Stimulated activated CD4-positive, alpha-beta T cell treated with anti-CD3 and anti-CD28 coated beads, TNF-alpha, amount 100 ng/mL, for 48 hours (primary cell): ENCODE results near the gene UBE3B.
"Not testable (repeated sequence)": the region's sequence is repeated elsewhere in the genome, so short reads cannot be mapped to it uniquely, and the experiment has no call there.

Source experiments
- DNase-seq, 3 donors: peaks; one replicate each; pipeline ENCODE4 v3.0.0-alpha.2; 2020; ENCODE audit warnings: low read depth in 3 of 3

UBE3B gene

GRCh38 chr12:109450980-109451379, 26.5 kb upstream of the UBE3B start:
- no peak for DNase-seq

DNA sequence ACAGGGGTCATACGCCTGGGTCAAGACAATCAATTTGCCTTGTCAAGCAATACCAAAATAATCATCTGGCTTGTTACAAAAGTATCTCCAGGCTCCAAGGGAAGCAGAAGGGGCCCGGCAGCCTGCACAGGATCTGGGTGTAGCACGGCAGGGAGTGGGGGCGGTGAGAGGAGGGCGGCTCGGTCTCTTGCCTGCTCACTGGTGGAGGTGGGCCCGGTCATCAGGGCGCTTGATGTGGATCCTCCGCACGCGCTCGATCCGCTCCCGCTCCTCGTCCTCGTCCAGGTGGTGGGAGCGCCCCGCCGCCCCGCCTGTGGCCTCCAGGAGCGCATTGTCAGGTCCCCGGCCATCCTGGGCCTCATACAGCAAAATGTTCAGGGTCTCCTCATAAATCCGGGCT, 26.0 kb upstream of the UBE3B start:
- no peak for DNase-seq

- no peak for DNase-seq
Measured at GRCh38 chr12:109452489-109452888, 24.9 kb upstream of the UBE3B start.

DNA sequence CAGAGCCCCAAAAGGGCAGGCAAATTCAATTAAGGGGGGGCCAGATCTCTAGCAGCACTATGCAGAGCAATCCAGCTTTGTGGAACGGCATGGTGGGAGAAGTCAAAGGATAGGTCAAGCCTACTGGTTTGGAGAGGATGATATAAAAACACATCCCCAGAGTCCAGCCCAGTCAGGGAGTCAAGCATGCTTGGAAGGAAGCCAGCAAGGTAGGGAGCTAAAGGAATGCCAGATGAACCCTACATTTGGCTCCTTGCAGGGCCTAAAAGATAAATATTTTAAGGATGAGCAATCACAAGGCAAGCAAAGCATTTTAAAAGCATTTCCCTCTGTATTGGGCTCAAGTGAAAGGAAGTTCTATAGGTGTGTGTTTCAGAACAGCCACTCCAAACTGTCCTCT, 21.7 kb upstream of the UBE3B start:
- DNase-seq: no peak

GRCh38 chr12:109458086-109458485, 19.3 kb upstream of the UBE3B start:
- DNase-seq: no peak

DNA sequence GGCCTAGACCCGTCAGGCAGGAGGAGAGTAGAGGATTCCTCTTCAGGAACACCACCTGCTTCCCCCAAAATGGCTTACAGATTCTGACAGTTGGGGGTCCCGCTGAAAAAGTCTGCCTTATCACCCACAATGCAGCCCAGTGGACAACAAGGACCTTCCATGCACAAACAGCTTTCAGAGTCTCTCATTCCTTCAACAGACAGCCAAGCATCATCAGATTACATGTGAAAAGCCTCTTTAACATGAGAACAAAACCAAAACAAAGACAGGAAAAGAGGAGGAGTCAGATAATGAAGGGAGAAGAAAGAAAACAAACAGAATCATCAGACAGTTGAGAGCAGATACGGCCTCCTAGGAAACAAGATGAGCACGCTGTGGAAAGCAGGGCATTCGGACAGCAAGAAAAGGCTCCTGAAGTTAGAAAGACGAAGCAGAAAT, 18.6 kb upstream of the UBE3B start:
- no peak for DNase-seq

DNA sequence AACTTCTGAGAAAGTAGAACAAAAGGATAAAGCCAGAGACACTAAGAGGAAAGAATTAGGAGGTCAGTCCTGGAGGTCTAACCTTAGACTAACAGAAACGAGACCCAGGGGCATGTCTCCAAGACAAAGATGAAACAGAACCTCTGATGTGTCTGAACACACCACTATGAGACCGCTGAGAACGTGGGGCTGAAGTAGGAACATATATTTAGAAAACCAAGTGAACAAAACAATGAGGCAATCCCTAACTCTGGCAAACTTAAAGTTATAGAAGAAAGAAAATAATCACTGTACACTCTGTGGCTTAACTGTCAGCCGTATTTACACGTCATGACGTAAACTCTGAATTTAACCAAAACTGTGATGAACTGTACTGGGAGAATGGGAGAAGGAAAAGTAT, 18.2 kb upstream of the UBE3B start:
- DNase-seq: no peak

GRCh38 chr12:109460538-109460937, 16.9 kb upstream of the UBE3B start:
- DNase-seq: no peak

- DNase-seq: no peak
Measured at GRCh38 chr12:109461049-109461845, 16.2 kb upstream of the UBE3B start.

DNA sequence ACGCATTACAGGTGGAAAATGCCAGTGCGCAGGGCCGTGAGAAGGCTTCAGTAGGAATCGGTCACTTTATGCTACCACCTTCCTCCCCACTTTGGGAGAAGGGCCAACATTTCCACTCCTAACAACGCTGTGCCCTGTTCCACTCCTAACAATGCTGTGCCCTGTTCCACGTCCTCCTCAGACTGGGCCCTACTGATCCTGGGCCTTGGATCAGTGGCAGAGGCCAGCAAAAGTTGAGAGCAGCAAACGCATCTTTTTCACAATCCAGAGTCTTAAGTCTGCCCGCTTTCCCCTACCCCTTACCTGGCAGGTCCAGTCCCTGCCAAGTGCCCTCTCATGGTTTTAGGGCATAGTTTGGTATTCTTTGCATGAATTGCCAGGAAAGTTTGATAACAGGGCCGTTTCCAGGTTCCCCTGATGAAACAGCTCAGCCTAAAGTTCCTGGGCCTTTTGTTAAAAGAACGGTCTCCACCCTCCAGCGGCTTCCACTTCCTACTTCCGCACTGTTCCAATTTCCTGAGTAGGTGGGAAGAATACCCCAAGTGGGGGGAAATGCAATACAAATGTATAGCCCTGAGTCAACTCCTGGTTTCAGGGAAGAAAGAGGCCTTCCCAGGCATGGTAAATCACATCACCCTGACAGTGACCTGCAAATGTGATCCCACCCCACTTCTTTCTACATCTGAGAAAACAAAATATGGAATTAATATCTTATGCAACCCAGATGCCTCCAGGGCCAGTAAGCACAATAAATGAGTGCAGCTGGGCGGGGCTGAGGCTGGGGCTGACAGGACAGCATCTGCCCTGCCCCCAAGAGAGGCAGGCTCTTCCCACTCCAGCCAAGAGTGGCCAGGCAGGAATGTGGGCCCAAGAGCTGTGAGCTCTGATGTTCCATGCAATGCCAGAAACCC, 15.3 kb upstream of the UBE3B start:
- no peak for DNase-seq

DNA sequence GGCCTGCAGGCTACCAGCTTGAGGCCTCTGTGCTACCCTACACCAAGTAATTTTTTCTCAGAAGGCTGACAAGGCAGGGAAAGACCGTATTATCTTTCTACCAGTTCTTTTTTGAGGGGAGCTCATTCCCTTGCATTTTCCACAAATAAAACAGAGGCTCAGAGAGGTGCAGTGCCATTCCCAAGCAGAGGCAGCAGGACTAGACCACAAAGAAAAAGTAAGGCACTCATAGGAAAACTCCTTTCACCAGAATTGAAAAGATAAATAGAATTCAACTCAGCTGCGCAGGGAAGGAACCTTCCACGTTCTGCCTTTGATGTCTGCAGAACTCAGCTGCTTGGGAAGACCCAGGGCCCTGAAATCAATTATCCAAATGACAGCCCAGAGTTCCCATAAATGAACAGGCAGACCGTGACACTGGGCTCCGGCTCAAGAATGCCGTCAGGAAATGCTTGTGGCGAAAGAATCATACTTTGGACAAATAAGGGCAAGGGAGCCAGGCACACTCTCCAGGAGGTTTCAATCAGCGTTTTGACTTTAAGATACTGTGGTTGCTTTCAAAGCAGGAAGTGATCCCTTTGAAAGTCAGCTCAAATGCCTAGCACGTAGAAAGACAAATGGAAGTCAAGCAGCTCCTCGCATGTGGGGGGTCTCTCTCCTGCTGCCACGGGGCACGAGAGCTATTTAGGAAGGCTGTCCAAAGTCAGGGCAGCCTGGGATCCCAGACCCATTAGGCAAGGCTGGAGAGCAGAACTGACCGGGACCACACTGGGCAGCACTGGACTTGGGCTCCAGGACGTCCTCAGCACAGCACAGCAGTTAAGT, 14.4 kb upstream of the UBE3B start:
- DNase-seq: no peak

GRCh38 chr12:109463756-109464155, 13.7 kb upstream of the UBE3B start:
- DNase-seq: no peak

- DNase-seq: no peak
Measured at GRCh38 chr12:109464642-109465351, 12.6 kb upstream of the UBE3B start.

- DNase-seq: no peak
Measured at GRCh38 chr12:109466305-109466704, 11.1 kb upstream of the UBE3B start.

- DNase-seq: no peak
Measured at GRCh38 chr12:109466821-109467220, 10.6 kb upstream of the UBE3B start.

DNA sequence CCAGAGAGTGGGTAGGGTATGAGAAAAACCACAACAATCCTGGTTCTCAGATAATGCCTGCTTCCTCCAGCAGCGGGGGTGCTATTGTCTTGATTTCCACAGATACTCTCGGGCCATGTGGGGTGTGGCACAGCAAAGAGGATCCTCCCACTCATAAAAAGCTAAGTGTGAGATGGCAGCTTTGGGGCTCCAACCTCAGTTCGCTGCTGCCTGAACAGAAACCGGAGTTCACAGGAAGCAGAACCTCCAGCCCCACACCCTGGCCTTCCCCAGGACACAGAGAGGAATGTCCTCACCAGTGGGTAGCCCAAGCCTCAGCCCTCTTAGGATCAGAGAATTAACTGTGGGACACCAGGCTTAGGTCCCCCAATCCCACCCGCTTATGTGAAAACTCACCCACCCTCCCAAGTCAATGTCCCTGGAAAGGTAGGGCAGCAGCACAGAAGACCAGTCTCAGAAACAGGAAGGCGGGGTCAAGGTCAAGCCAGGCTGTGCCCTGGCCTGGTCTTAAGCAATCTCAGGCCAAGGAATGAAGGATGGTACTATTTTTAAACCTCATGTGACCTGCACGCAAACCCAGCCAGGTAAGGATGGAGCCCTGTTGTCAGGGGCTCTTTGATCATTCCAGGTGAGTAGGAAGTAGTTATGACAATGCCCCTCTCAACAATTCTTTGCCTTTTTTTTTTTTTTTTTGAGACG, 9.3 kb upstream of the UBE3B start:
- DNase-seq: no peak

DNA sequence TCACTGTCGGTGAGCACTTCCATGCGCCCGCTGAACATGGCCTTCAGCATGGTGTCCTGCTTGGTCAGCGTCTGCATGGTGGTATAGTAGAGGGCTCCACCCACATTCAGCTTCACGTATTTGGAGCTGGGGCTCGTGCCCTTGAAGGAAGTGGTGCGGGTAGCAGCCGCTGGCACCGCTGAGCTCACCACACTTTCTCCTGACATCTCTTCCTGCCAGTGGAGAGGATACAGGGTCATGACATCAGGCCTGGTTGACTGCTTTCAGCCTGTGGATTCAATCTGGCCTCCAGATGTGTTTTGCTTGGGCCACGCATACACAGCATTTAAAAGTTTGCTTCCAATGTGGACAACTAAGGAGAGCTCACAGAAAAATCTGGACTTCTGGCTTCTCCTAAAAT, 7.9 kb upstream of the UBE3B start:
- DNase-seq: no peak

GRCh38 chr12:109473006-109473405, 4.4 kb upstream of the UBE3B start:
- no peak for DNase-seq

- not testable (repeated sequence) for DNase-seq
Measured at GRCh38 chr12:109473526-109474270, 3.7 kb upstream of the UBE3B start.

DNA sequence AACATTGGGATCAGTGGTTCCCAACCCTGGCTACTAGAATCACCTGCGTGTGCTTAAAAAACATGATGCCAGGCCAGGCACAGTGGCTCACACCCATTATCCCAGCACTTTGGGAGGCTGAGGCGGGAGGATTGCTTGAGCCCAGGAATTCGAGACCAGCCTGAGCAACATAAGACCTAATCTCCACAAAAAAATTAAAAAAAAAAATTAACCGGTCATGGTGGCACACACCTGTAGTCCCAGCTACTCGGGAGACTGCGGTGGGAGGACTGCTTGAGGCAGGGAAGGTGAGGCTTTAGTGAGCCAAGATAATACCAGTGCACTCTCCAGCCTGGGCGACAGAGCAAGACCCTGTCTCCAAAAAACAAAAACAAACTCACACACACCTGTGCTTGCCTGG, 2.3 kb upstream of the UBE3B start:
- no peak for DNase-seq
